Neuronal stem cell (in vitro differentiated cells): ENCODE data around the gene AIP.

Experiments used
- DNase-seq: peaks from one replicate; pipeline ENCODE4 v3.0.0-alpha.2; 2013; ENCODE audit warnings: low spot score
- H2AFZ ChIP-seq: one replicate; pipeline ENCODE4 v1.6.1; 2013; ENCODE audit warnings: mild to moderate bottlenecking, low read length, inconsistent platforms
- H2AK5ac ChIP-seq: 2 replicates; pipeline ENCODE4 v1.6.1; 2013; ENCODE audit warnings: low read depth, mild to moderate bottlenecking, inconsistent platforms, low read length, moderate library complexity, mixed read lengths
- H2BK120ac ChIP-seq: 2 replicates; pipeline ENCODE4 v1.6.1; 2013; ENCODE audit warnings: low read depth, mild to moderate bottlenecking, inconsistent platforms, low read length, moderate library complexity, mixed read lengths
- H2BK12ac ChIP-seq: one replicate; pipeline ENCODE4 v1.6.1; 2013; ENCODE audit warnings: low read length, inconsistent platforms
- H2BK15ac ChIP-seq: 2 replicates; pipeline ENCODE4 v1.6.1; 2013; ENCODE audit warnings: mild to moderate bottlenecking, low read length, inconsistent platforms, mixed read lengths
- H2BK5ac ChIP-seq: one replicate; pipeline ENCODE4 v1.6.1; 2013; ENCODE audit warnings: inconsistent platforms, mild to moderate bottlenecking, low read length, moderate library complexity
- H3K14ac ChIP-seq: one replicate; pipeline ENCODE4 v1.6.1; 2013; ENCODE audit warnings: low read length, inconsistent platforms
- H3K18ac ChIP-seq: 2 replicates; pipeline ENCODE4 v1.6.1; 2013; ENCODE audit warnings: low read length, inconsistent platforms
- H3K23ac ChIP-seq: 2 replicates; pipeline ENCODE4 v1.6.1; 2013; ENCODE audit warnings: low read depth, mild to moderate bottlenecking, mixed read lengths, low read length, inconsistent platforms; ENCODE audit not compliant: poor library complexity
- H3K27ac ChIP-seq: replicated peaks from 3 replicates; pipeline ENCODE4 v1.5.1; 2013; ENCODE audit warnings: low read length, inconsistent platforms
- H3K27me3 ChIP-seq, 3 experiments: 2 replicates each; pipeline ENCODE4 v1.6.1; 2013; ENCODE audit warnings: low read length in 3 of 3, mild to moderate bottlenecking in 2 of 3, inconsistent platforms in 1 of 3, low read depth in 1 of 3, mixed read lengths in 1 of 3, moderate library complexity in 1 of 3; ENCODE audit not compliant: control insufficient read depth in 3 of 3, insufficient read depth in 3 of 3
- H3K36me3 ChIP-seq, 2 donors: replicated peaks in 1 of 2; 2 replicates each; pipeline ENCODE4 v1.6.1; 2013; ENCODE audit warnings: low read length in 2 of 2; ENCODE audit not compliant: control insufficient read depth in 2 of 2, insufficient read depth in 2 of 2
- H3K4ac ChIP-seq: 2 replicates; pipeline ENCODE4 v1.6.1; 2013; ENCODE audit warnings: inconsistent platforms, mild to moderate bottlenecking, low read length, moderate library complexity
- H3K4me1 ChIP-seq, 2 donors: 1 replicate in 1 of 2; 2 replicates in 1 of 2; pipeline ENCODE4 v1.6.1; 2013; ENCODE audit warnings: low read length in 2 of 2, low read depth in 1 of 2; ENCODE audit not compliant: control insufficient read depth in 2 of 2, insufficient read depth in 1 of 2
- H3K4me2 ChIP-seq: one replicate; pipeline ENCODE4 v1.6.1; 2013; ENCODE audit warnings: mild to moderate bottlenecking, low read length, inconsistent platforms; ENCODE audit not compliant: insufficient read depth, poor library complexity, severe bottlenecking
- H3K4me3 ChIP-seq, 2 donors: 2 replicates each; pipeline ENCODE4 v1.5.1; 2013; ENCODE audit warnings: low read length in 2 of 2, mild to moderate bottlenecking in 2 of 2, inconsistent platforms in 1 of 2, moderate library complexity in 1 of 2
- H3K79me1 ChIP-seq: one replicate; pipeline ENCODE4 v1.6.1; 2013; ENCODE audit warnings: low read depth, mild to moderate bottlenecking, inconsistent platforms, low read length, moderate library complexity
- H3K9ac ChIP-seq: one replicate; pipeline ENCODE4 v1.6.1; 2013; ENCODE audit warnings: mild to moderate bottlenecking, low read depth, low read length, inconsistent platforms; ENCODE audit not compliant: poor library complexity
- H3K9me3 ChIP-seq, 2 donors: replicated peaks in 1 of 2; 2 replicates each; pipeline versions ENCODE3 to v1.6.1; 2013; ENCODE audit warnings: low read length in 2 of 2, mild to moderate bottlenecking in 2 of 2, inconsistent platforms in 1 of 2, low read depth in 1 of 2, mixed read lengths in 1 of 2, moderate library complexity in 1 of 2; ENCODE audit not compliant: control insufficient read depth in 2 of 2, insufficient read depth in 1 of 2
- H4K8ac ChIP-seq: one replicate; pipeline ENCODE4 v1.6.1; 2013; ENCODE audit warnings: low read depth, mild to moderate bottlenecking, inconsistent platforms, low read length, moderate library complexity
- H4K91ac ChIP-seq: one replicate; pipeline ENCODE4 v1.6.1; 2013; ENCODE audit warnings: low read length, low read depth, mild to moderate bottlenecking, inconsistent platforms; ENCODE audit not compliant: poor library complexity
- WGBS, 2 donors: extraction: QIAGEN DNeasy Blood & Tissue Kit; methylation state at CpG; one replicate each; pipeline ENCODE4 v1.1.7; 2013; ENCODE audit warnings: missing lambda C conversion rate in 2 of 2, mixed read lengths in 1 of 2; ENCODE audit not compliant: insufficient read length in 2 of 2, insufficient replicate concordance in 1 of 2; ENCODE audit errors: extremely low coverage in 2 of 2; 5-methylcytosine and 5-hydroxymethylcytosine counted together

The AIP gene

GRCh38 chr11:67504950-67505581, 22.2 kb downstream of the AIP start, which contains the start of gene PITPNM1:
Gene PITPNM1, minus strand, starts transcription at chr11:67505363. Its CDS starts 1,183 bp downstream, at chr11:67504180.
- no peak within 1 kb of the TSS for H4K8ac ChIP-seq
- peak within 1 kb of the TSS; percentile 98 for H3K4ac ChIP-seq
- H2AFZ ChIP-seq = peak within 1 kb of the TSS; percentile 93
- peak within 1 kb of the TSS; percentile 87 for H3K14ac ChIP-seq
- H2BK120ac ChIP-seq = peak within 1 kb of the TSS; percentile 41
- H2BK15ac ChIP-seq = peak within 1 kb of the TSS; percentile 96
- no peaks in the 10 kb centered on the region for H3K9me3 ChIP-seq
- H2AK5ac ChIP-seq = peak within 1 kb of the TSS; percentile 47
- peaks cover 17% of the 10 kb centered on the region for H3K79me1 ChIP-seq
- peak within 1 kb of the TSS; percentile 98 for H3K18ac ChIP-seq
- H3K27me3 ChIP-seq = no peaks in the 10 kb centered on the region
- peak within 1 kb of the TSS; percentile 61 for H3K23ac ChIP-seq
- peak; percentile 66 for DNase-seq
- WGBS, 2 donors = no CpG with 5 or more reads among the region's 58 CpGs
- H3K27ac ChIP-seq = peak within 1 kb of the TSS; percentile 80
- peak within 1 kb of the TSS; percentile 96 for H3K9ac ChIP-seq
- peak within 1 kb of the TSS; percentile 85 to 89 for H3K4me3 ChIP-seq
- peak within 1 kb of the TSS; percentile 52 for H2BK12ac ChIP-seq
- H3K4me2 ChIP-seq = peak within 1 kb of the TSS; percentile 79
- peaks cover 14 to 40% of the 10 kb centered on the region in 2 donors for H3K36me3 ChIP-seq
- no peak within 1 kb of the TSS for H4K91ac ChIP-seq
- H2BK5ac ChIP-seq = peak within 1 kb of the TSS; percentile 98
- H3K4me1 ChIP-seq = peaks cover 20 to 29% of the 10 kb centered on the region in 2 donors

GRCh38 chr11:67505605-67506396, 23.0 kb downstream of the AIP start:
- Histone ChIP-seq H4K91ac (no peak overlapping the region), H2BK15ac (peak overlapping the region; percentile 19), H3K23ac (peak overlapping the region; percentile 61), H2BK5ac (peak overlapping the region; percentile 98), H3K18ac (peak overlapping the region; percentile 87), H2BK12ac (peak overlapping the region; percentile 52), H3K79me1 (peaks cover 14% of the 10 kb centered on the region), H2AFZ (peak overlapping the region; percentile 93), H4K8ac (no peak overlapping the region), H3K27me3 (peaks cover 0 to 2% (median 0%) of the 10 kb centered on the region in 3 experiments), H3K36me3 (peaks cover 10 to 32% of the 10 kb centered on the region in 2 donors), H3K4me3 (peak overlapping the region; percentile 22 to 89), H3K4me2 (peak overlapping the region; percentile 31), H3K27ac (peak overlapping the region; percentile 80), H2AK5ac (peak overlapping the region; percentile 36), H3K9me3 (no peaks in the 10 kb centered on the region), H3K9ac (peak overlapping the region; percentile 39), H2BK120ac (no peak overlapping the region), H3K4ac (peak overlapping the region; percentile 98), H3K4me1 (peaks cover 20 to 29% of the 10 kb centered on the region in 2 donors), H3K14ac (peak overlapping the region; percentile 87)
- no CpG with 5 or more reads among the region's 17 CpGs for WGBS, 2 donors
- peak; percentile 81 for DNase-seq

- Histone ChIP-seq H3K4me1 (peaks cover 20 to 29% of the 10 kb centered on the region in 2 donors), H2AFZ (no peak overlapping the region), H3K36me3 (peaks cover 4 to 25% of the 10 kb centered on the region in 2 donors), H2BK120ac (no peak overlapping the region), H3K9me3 (no peaks in the 10 kb centered on the region), H4K8ac (no peak overlapping the region), H3K79me1 (peaks cover 13% of the 10 kb centered on the region), H2BK15ac (peak overlapping the region; percentile 45), H3K27ac (no peak overlapping the region), H3K27me3 (peaks cover 0 to 3% (median 2%) of the 10 kb centered on the region in 3 experiments), H3K4me2 (no peak overlapping the region), H2BK12ac (no peak overlapping the region), H3K18ac (no peak overlapping the region), H2BK5ac (peak overlapping the region; percentile 98), H4K91ac (no peak overlapping the region), H3K14ac (no peak overlapping the region), H3K4me3 (peak overlapping the region in 1 of 2 donors; percentile 83), H2AK5ac (peak overlapping the region; percentile 3), H3K4ac (no peak overlapping the region), H3K9ac (peak overlapping the region; percentile 72), H3K23ac (no peak overlapping the region)
- WGBS, 2 donors = no CpG with 5 or more reads among the region's 16 CpGs
- DNase-seq = no peak
Observed at GRCh38 chr11:67506426-67507051, 23.7 kb downstream of the AIP start.
